Ovary (tissue), 3 donors: ENCODE results near the gene CAMKK2.
"Not testable (repeated sequence)": the region's sequence is repeated elsewhere in the genome, so short reads cannot be mapped to it uniquely, and the experiment has no call there.

Experiments
- EP300 ChIP-seq: sonication (generic); formaldehyde crosslinking; IDR thresholded peaks from one replicate; pipeline ENCODE4 v1.6.1; 2017; ENCODE audit warnings: antibody characterized with exemption
- POLR2A ChIP-seq: fragments of 450-650 bp; IDR thresholded peaks from one replicate; pipeline ENCODE4 v1.6.1; 2017; ENCODE audit warnings: antibody characterized with exemption, mild to moderate bottlenecking, moderate library complexity
- TF ChIP-seq, protein P1 (sequence below), 3 donors: fragments of 450-650 bp in 2 of 3; fragments of 200-600 bp in 1 of 3; IDR thresholded peaks; one replicate each; pipeline versions ENCODE4 v1.5.1 to v1.8.0; 2016 to 2022; ENCODE audit warnings: antibody characterized with exemption in 3 of 3, mild to moderate bottlenecking in 1 of 3
- donor health status: DM: no; HTN: no; CAD: no.

- not testable (repeated sequence) for TF ChIP-seq POLR2A, EP300
- TF ChIP-seq, protein P1, sequence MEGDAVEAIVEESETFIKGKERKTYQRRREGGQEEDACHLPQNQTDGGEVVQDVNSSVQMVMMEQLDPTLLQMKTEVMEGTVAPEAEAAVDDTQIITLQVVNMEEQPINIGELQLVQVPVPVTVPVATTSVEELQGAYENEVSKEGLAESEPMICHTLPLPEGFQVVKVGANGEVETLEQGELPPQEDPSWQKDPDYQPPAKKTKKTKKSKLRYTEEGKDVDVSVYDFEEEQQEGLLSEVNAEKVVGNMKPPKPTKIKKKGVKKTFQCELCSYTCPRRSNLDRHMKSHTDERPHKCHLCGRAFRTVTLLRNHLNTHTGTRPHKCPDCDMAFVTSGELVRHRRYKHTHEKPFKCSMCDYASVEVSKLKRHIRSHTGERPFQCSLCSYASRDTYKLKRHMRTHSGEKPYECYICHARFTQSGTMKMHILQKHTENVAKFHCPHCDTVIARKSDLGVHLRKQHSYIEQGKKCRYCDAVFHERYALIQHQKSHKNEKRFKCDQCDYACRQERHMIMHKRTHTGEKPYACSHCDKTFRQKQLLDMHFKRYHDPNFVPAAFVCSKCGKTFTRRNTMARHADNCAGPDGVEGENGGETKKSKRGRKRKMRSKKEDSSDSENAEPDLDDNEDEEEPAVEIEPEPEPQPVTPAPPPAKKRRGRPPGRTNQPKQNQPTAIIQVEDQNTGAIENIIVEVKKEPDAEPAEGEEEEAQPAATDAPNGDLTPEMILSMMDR (IDR thresholded peaks at IDR 0.05): not testable (repeated sequence)
Measured at GRCh38 chr12:121307397-121307796, 10.9 kb upstream of the CAMKK2 start.
